IPS-NIHi7 (cell line): Measurements from ENCODE around the gene SP6.

Source experiments
- DNase-seq: peaks from one replicate; pipeline ENCODE4 v3.0.0; 2012; ENCODE audit warnings: mixed read lengths; ENCODE audit errors: extremely low spot score

The SP6 gene

GRCh38 chr17:47850692-47851573 lies at the start of gene SP6:
TSS of gene SP6 (minus strand) at chr17:47851163. CDS start at chr17:47848429, 2,734 bp downstream.
- DNase-seq = peak; percentile 87

GRCh38 chr17:47899643-47900042 lies 48.7 kb upstream of the SP6 start:
- DNase-seq = no peak

- no peak for DNase-seq
Measured at GRCh38 chr17:47898241-47898640, 47.3 kb upstream of the SP6 start.

- no peak for DNase-seq
Measured at GRCh38 chr17:47897561-47897960, 46.6 kb upstream of the SP6 start.

GRCh38 chr17:47896672-47897490 lies 45.9 kb upstream of the SP6 start:
- DNase-seq = no peak

- peak; percentile 99 for DNase-seq
Measured at GRCh38 chr17:47895856-47896671, 45.1 kb upstream of the SP6 start, which contains the start of gene SP2. TSS of gene SP2 (plus strand) at chr17:47896236. CDS start at chr17:47896287, 51 bp downstream.

GRCh38 chr17:47895347-47895855 lies 44.4 kb upstream of the SP6 start:
- no peak for DNase-seq

- no peak for DNase-seq
Measured at GRCh38 chr17:47894498-47895346, 43.8 kb upstream of the SP6 start.

GRCh38 chr17:47891545-47892088 lies 40.7 kb upstream of the SP6 start:
- no peak for DNase-seq

GRCh38 chr17:47889734-47890529 lies 39.0 kb upstream of the SP6 start:
- DNase-seq = peak; percentile 82

- no peak for DNase-seq
Measured at GRCh38 chr17:47888293-47888692, 37.3 kb upstream of the SP6 start.

GRCh38 chr17:47884905-47885730 lies 34.2 kb upstream of the SP6 start:
- DNase-seq = no peak

GRCh38 chr17:47884427-47884740 lies 33.4 kb upstream of the SP6 start:
- DNase-seq = no peak

- DNase-seq = no peak
Measured at GRCh38 chr17:47883589-47884426, 32.8 kb upstream of the SP6 start.

- DNase-seq = no peak
Measured at GRCh38 chr17:47882695-47883588, 32.0 kb upstream of the SP6 start.

- DNase-seq = no peak
Measured at GRCh38 chr17:47882247-47882646, 31.3 kb upstream of the SP6 start.
